Liver (tissue), 9 donors: Measurements from ENCODE around the gene POLL. TPM values are rescaled to one million over a fixed set of nuclear protein-coding genes. Genes with fewer than 3 reads are reported as not detected.

Source experiments
- DNase-seq: peaks from one replicate; pipeline ENCODE4 v3.0.0-alpha.2; 2017; ENCODE audit warnings: low spot score
- H3K27ac ChIP-seq, 2 donors: one replicate each; pipeline ENCODE4 v1.7.0; 2013; ENCODE audit warnings: inconsistent platforms in 2 of 2, low read length in 2 of 2, control low read depth in 1 of 2, low read depth in 1 of 2, mild to moderate bottlenecking in 1 of 2
- H3K27me3 ChIP-seq, 4 donors: one replicate each; pipeline versions ENCODE4 v1.6.1 to v1.7.0; 2013; ENCODE audit warnings: low read length in 3 of 4, inconsistent platforms in 1 of 4, mild to moderate bottlenecking in 1 of 4, moderate library complexity in 1 of 4; ENCODE audit not compliant: control insufficient read depth in 4 of 4, insufficient read depth in 4 of 4
- H3K36me3 ChIP-seq, 4 donors: one replicate each; pipeline versions ENCODE4 v1.6.1 to v1.7.0; 2013; ENCODE audit warnings: low read length in 3 of 4, mild to moderate bottlenecking in 3 of 4, low read depth in 1 of 4, moderate library complexity in 1 of 4; ENCODE audit not compliant: control insufficient read depth in 4 of 4, insufficient read depth in 3 of 4
- H3K4me1 ChIP-seq, 4 donors: one replicate each; pipeline versions ENCODE4 v1.6.1 to v1.7.0; 2013; ENCODE audit warnings: low read length in 3 of 4, mild to moderate bottlenecking in 3 of 4, moderate library complexity in 1 of 4; ENCODE audit not compliant: control insufficient read depth in 4 of 4, insufficient read depth in 4 of 4
- H3K4me3 ChIP-seq, 3 donors: one replicate each; pipeline versions ENCODE4 v1.6.1 to v1.7.0; 2013; ENCODE audit warnings: low read length in 3 of 3, control low read depth in 1 of 3, low read depth in 1 of 3, mild to moderate bottlenecking in 1 of 3
- H3K9ac ChIP-seq, 2 donors: one replicate each; pipeline ENCODE4 v1.7.0; 2013; ENCODE audit warnings: low read length in 2 of 2, mild to moderate bottlenecking in 2 of 2, moderate library complexity in 2 of 2, control low read depth in 1 of 2, low read depth in 1 of 2
- H3K9me3 ChIP-seq, 4 donors: one replicate each; pipeline versions ENCODE4 v1.6.1 to v1.7.0; 2013; ENCODE audit warnings: low read length in 3 of 4; ENCODE audit not compliant: control insufficient read depth in 4 of 4
- ATF3 ChIP-seq: IDR thresholded peaks from 2 replicates; pipeline ENCODE4 v1.6.1; 2016; ENCODE audit warnings: antibody characterized with exemption
- CTCF ChIP-seq: fragments of 150-350 bp; IDR thresholded peaks from 2 replicates; pipeline ENCODE4 v1.5.1; 2017; ENCODE audit warnings: improper control_type of control experiment, low read depth, low read length; ENCODE audit not compliant: missing input control
- FOXA1 ChIP-seq: IDR thresholded peaks from 2 replicates; pipeline ENCODE4 v1.6.1; 2016; ENCODE audit warnings: antibody characterized with exemption
- FOXA2 ChIP-seq: IDR thresholded peaks from 2 replicates; pipeline ENCODE4 v1.6.1; 2016; ENCODE audit warnings: antibody characterized with exemption
- GABPA ChIP-seq, 2 donors: IDR thresholded peaks in 1 of 2; conservative IDR thresholded peaks in 1 of 2; 2 replicates each; pipeline ENCODE4 v1.6.1; 2016; ENCODE audit warnings: antibody characterized with exemption in 2 of 2, mild to moderate bottlenecking in 1 of 2, moderate library complexity in 1 of 2
- HNF4A ChIP-seq, 2 donors: conservative IDR thresholded peaks; 2 replicates each; pipeline ENCODE4 v1.6.1; 2016; ENCODE audit warnings: antibody characterized with exemption in 2 of 2, mild to moderate bottlenecking in 2 of 2
- HNF4G ChIP-seq: IDR thresholded peaks from 2 replicates; pipeline ENCODE4 v1.6.1; 2016; ENCODE audit warnings: antibody characterized with exemption
- MAX ChIP-seq: IDR thresholded peaks from 2 replicates; pipeline ENCODE4 v1.6.1; 2016; ENCODE audit warnings: antibody characterized with exemption
- NR2F2 ChIP-seq: IDR thresholded peaks from 2 replicates; pipeline ENCODE4 v1.6.1; 2016; ENCODE audit warnings: antibody characterized with exemption
- REST ChIP-seq: IDR thresholded peaks from 2 replicates; pipeline ENCODE4 v1.6.1; 2016; ENCODE audit warnings: antibody characterized with exemption, mild to moderate bottlenecking
- RXRA ChIP-seq, 2 donors: IDR thresholded peaks; 2 replicates each; pipeline ENCODE4 v1.6.1; 2017 to 2018; ENCODE audit warnings: antibody characterized with exemption in 2 of 2, mild to moderate bottlenecking in 1 of 2
- SP1 ChIP-seq: IDR thresholded peaks from 2 replicates; pipeline ENCODE4 v1.6.1; 2018; ENCODE audit warnings: antibody characterized with exemption, mild to moderate bottlenecking
- TAF1 ChIP-seq: conservative IDR thresholded peaks from 2 replicates; pipeline ENCODE4 v1.6.1; 2016; ENCODE audit warnings: antibody characterized with exemption, mild to moderate bottlenecking
- YY1 ChIP-seq: IDR thresholded peaks from 2 replicates; pipeline ENCODE4 v1.6.1; 2016; ENCODE audit warnings: antibody characterized with exemption, mild to moderate bottlenecking
- ZBTB33 ChIP-seq: IDR thresholded peaks from 2 replicates; pipeline ENCODE4 v1.6.1; 2016; ENCODE audit warnings: antibody characterized with exemption
- WGBS: extraction: QIAGEN DNeasy Blood & Tissue Kit; methylation state at CpG from one replicate; pipeline ENCODE4 v1.1.7; 2013; 5-methylcytosine and 5-hydroxymethylcytosine counted together
- polyA plus RNA-seq, 2 donors: library from polyadenylated mRNA; stranded (reverse) in 1 of 2; unstranded in 1 of 2; fragments of 200-250 nt in 1 of 2; fragments of >200 nt in 1 of 2; fragmentation: Nextera tagmentation in 1 of 2; extraction: Ambion mirVana in 1 of 2; gene quantifications; one replicate each; pipeline versions ENCODE4 v1.2.1 to v1.2.3, GENCODE V29; 2013 to 2015
- total RNA-seq, 2 donors: library from RNA; depleted of rRNA; stranded (reverse); fragments of >200 nt; gene quantifications; one replicate each; pipeline ENCODE4 v1.2.3, GENCODE V29; 2014
- donor health status: healthy.
- donor health status: healthy.
- donor health status: healthy.
- donor health status: healthy.
- donor health status: healthy.

Gene POLL
- total and polyA plus RNA-seq, 4 donors: 8.8 to 13.0 (median 10.3) TPM

GRCh38 chr10:101613646-101614045 is 25.6 kb upstream of the POLL start:
- Histone ChIP-seq H3K4me3 (no peak overlapping the region), H3K36me3 (peaks cover 2 to 42% (median 27%) of the 10 kb centered on the region in 4 donors), H3K27me3 (no peaks in the 10 kb centered on the region), H3K9me3 (no peaks in the 10 kb centered on the region), H3K4me1 (no peaks in the 10 kb centered on the region), H3K27ac (no peak overlapping the region), H3K9ac (no peak overlapping the region)
- WGBS: 83% methylated on average over 3 of the region's 3 CpGs
- DNase-seq: no peak
- no peak for TF ChIP-seq FOXA1
- no peak for TF ChIP-seq ZBTB33
- no peak for TF ChIP-seq YY1
- no peak for TF ChIP-seq HNF4G
- TF ChIP-seq FOXA2: no peak
- no peak for TF ChIP-seq MAX
- no peak for TF ChIP-seq GABPA (IDR thresholded peaks at IDR 0.05 in 1 of 2, conservative IDR thresholded peaks at IDR 0.05 in 1 of 2)
- TF ChIP-seq REST: no peak
- no peak for TF ChIP-seq RXRA (IDR thresholded peaks at IDR 0.05)
- TF ChIP-seq CTCF: no peak
- TF ChIP-seq ATF3: no peak
- no peak for TF ChIP-seq SP1
- no peak for TF ChIP-seq TAF1

GRCh38 chr10:101612872-101613271 is 24.8 kb upstream of the POLL start:
- Histone ChIP-seq H3K4me3 (no peak overlapping the region), H3K27ac (no peak overlapping the region), H3K9ac (no peak overlapping the region), H3K4me1 (no peaks in the 10 kb centered on the region), H3K36me3 (peaks cover 2 to 43% (median 26%) of the 10 kb centered on the region in 4 donors), H3K9me3 (no peaks in the 10 kb centered on the region), H3K27me3 (no peaks in the 10 kb centered on the region)
- 90% methylated on average over 10 of the region's 10 CpGs for WGBS
- DNase-seq: no peak
- TF ChIP-seq CTCF (no peak), ATF3 (no peak), NR2F2 (no peak), RXRA (IDR thresholded peaks at IDR 0.05) (no peak), MAX (no peak), FOXA1 (no peak), FOXA2 (no peak), HNF4A (conservative IDR thresholded peaks at IDR 0.05) (no peak), SP1 (no peak), TAF1 (no peak), YY1 (no peak), ZBTB33 (no peak)
